ENCODE results near the gene MYO9A. TPM values are rescaled to one million over a fixed set of nuclear protein-coding genes. Genes with fewer than 3 reads are reported as not detected.
"Not testable (repeated sequence)": the region's sequence is repeated elsewhere in the genome, so short reads cannot be mapped to it uniquely, and the experiment has no call there.

The MYO9A gene
- total RNA-seq, 1 experiment from 2014 or later, result 21.4 TPM

- DNase-seq (ENCODE audit: low read depth), result no peak
Measured at GRCh38 chr15:71945012-71945411, 172.9 kb downstream of the MYO9A start.

GRCh38 chr15:71943806-71944205 is 174.1 kb downstream of the MYO9A start:
- DNase-seq (ENCODE audit: low read depth), result no peak

- peak; percentile 6 for DNase-seq (ENCODE audit: low read depth)
Measured at GRCh38 chr15:71939981-71940588, 177.9 kb downstream of the MYO9A start.

GRCh38 chr15:71937650-71938311 is 180.2 kb downstream of the MYO9A start:
- DNase-seq (ENCODE audit: low read depth), result no peak

GRCh38 chr15:71934446-71934845 is 183.5 kb downstream of the MYO9A start:
- no peak for DNase-seq (ENCODE audit: low read depth)

GRCh38 chr15:71932689-71933088 is 185.3 kb downstream of the MYO9A start:
- DNase-seq (ENCODE audit: low read depth), result no peak

- DNase-seq (ENCODE audit: low read depth), result no peak
Measured at GRCh38 chr15:71931261-71931660, 186.7 kb downstream of the MYO9A start.

GRCh38 chr15:71925145-71925544 is 192.8 kb downstream of the MYO9A start:
- no peak for DNase-seq (ENCODE audit: low read depth)

- DNase-seq (ENCODE audit: low read depth), result no peak
Measured at GRCh38 chr15:71921191-71921590, 196.8 kb downstream of the MYO9A start.

GRCh38 chr15:71920573-71920972 is 197.4 kb downstream of the MYO9A start:
- DNase-seq (ENCODE audit: low read depth), result no peak

GRCh38 chr15:71916834-71917233 is 201.1 kb downstream of the MYO9A start:
- no peak for DNase-seq (ENCODE audit: low read depth)

GRCh38 chr15:71914092-71914491 is 203.9 kb downstream of the MYO9A start:
- DNase-seq (ENCODE audit: low read depth), result no peak

- no peak for DNase-seq (ENCODE audit: low read depth)
Measured at GRCh38 chr15:71899674-71900073, 218.3 kb downstream of the MYO9A start.

GRCh38 chr15:71893691-71894090 is 224.3 kb downstream of the MYO9A start:
- DNase-seq (ENCODE audit: low read depth), result no peak

GRCh38 chr15:71892335-71892734 is 225.6 kb downstream of the MYO9A start:
- DNase-seq (ENCODE audit: low read depth), result no peak

- no peak for DNase-seq (ENCODE audit: low read depth)
Measured at GRCh38 chr15:71891026-71891425, 226.9 kb downstream of the MYO9A start.

- DNase-seq (ENCODE audit: low read depth), result no peak
Measured at GRCh38 chr15:71889947-71890346, 228.0 kb downstream of the MYO9A start.

- no peak for DNase-seq (ENCODE audit: low read depth)
Measured at GRCh38 chr15:71889385-71889784, 228.6 kb downstream of the MYO9A start.

- no peak for DNase-seq (ENCODE audit: low read depth)
Measured at GRCh38 chr15:71888797-71889196, 229.2 kb downstream of the MYO9A start.

GRCh38 chr15:71885390-71885789 is 232.6 kb downstream of the MYO9A start:
- DNase-seq (ENCODE audit: low read depth), result no peak

GRCh38 chr15:71883447-71883846 is 234.5 kb downstream of the MYO9A start:
- no peak for DNase-seq (ENCODE audit: low read depth)

- no peak for DNase-seq (ENCODE audit: low read depth)
Measured at GRCh38 chr15:71880276-71880675, 237.7 kb downstream of the MYO9A start.

- DNase-seq (ENCODE audit: low read depth), result no peak
Measured at GRCh38 chr15:71874245-71874644, 243.7 kb downstream of the MYO9A start.

- not testable (repeated sequence) for DNase-seq (ENCODE audit: low read depth)
Measured at GRCh38 chr15:71858232-71858631, 259.7 kb downstream of the MYO9A start.
